KOPT-K1 (cell line): ENCODE data around the gene PDE4D.

Experiments
- H3K27ac ChIP-seq: fragments of 200-600 bp; sonication (generic); 2 replicates; pipeline ENCODE4 v1.5.1; 2016; ENCODE audit warnings: antibody characterized with exemption, mild to moderate bottlenecking, low read depth, low read length; ENCODE audit not compliant: poor library complexity, severe bottlenecking
- H3K36me3 ChIP-seq: fragments of 200-600 bp; sonication (generic); 2 replicates; pipeline ENCODE4 v1.5.1; 2017; ENCODE audit warnings: antibody characterized with exemption, mild to moderate bottlenecking, low read length, moderate library complexity; ENCODE audit not compliant: insufficient read depth
- H3K9me3 ChIP-seq: fragments of 200-600 bp; sonication (generic); 2 replicates; pipeline ENCODE4 v1.5.1; 2017; ENCODE audit warnings: antibody characterized with exemption, low read length, mild to moderate bottlenecking; ENCODE audit not compliant: insufficient read depth, poor library complexity, severe bottlenecking

Gene PDE4D

DNA sequence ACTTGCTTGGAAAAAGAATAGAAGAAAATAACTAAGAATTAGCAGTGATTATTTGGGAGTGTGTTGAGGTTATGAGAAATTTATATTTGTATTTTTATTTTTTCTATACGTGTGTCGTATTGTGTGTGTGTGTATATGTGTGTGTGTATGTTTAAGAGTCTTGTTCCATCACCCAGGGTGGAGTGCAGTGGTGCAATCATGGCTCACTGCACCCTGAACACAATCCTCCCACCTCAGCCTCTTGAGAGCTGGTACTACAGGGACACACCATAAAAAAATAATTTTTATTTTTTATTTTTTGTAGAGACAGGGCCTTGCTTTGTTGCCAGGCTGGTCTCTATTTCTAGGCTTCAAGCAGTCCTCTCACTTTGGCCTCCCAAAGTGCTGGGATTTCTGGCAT lies 643.8 kb downstream of the PDE4D start:
- Histone ChIP-seq H3K9me3 (no peaks in the 10 kb centered on the region), H3K36me3 (no peaks in the 10 kb centered on the region), H3K27ac (no peak overlapping the region)

DNA sequence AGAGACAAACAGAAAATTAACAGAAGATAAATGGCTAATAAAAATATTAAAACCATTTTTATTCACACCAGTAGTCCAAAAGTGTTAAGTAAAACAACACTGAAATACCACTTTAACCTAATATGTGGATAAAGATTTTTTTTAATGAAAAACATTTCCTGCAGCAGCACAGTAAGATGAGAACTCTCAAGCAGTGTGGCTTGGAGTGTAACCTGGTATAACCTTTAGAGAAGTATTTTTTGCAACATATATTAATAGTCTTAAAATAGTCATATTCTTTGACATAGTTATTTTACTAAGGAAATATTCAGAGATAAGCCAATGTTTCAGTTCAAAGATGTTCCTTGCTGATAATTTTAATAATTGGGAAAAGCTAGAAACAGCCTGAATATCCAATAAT lies 644.4 kb downstream of the PDE4D start:
- no peak overlapping the region for H3K27ac ChIP-seq
- no peaks in the 10 kb centered on the region for H3K9me3 ChIP-seq
- H3K36me3 ChIP-seq = no peaks in the 10 kb centered on the region

DNA sequence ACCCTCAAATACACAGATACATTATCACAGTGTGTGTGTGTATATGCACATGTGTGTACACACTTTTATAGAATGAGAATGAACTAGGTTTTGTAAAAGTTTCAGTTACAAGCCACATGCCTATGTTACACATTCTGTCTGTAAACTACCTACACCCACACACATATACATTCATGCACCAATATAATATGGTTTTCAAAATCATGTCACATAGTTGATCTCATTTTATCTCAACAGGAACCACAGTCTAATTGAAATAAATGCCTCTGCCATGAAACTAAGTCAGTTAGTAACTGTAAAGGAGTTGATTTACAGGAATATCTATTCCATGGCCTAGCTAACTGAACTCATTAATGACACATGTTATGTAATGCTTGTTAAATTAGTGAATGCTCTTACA lies 646.6 kb downstream of the PDE4D start:
- Histone ChIP-seq H3K9me3 (no peaks in the 10 kb centered on the region), H3K27ac (no peak overlapping the region), H3K36me3 (no peaks in the 10 kb centered on the region)

DNA sequence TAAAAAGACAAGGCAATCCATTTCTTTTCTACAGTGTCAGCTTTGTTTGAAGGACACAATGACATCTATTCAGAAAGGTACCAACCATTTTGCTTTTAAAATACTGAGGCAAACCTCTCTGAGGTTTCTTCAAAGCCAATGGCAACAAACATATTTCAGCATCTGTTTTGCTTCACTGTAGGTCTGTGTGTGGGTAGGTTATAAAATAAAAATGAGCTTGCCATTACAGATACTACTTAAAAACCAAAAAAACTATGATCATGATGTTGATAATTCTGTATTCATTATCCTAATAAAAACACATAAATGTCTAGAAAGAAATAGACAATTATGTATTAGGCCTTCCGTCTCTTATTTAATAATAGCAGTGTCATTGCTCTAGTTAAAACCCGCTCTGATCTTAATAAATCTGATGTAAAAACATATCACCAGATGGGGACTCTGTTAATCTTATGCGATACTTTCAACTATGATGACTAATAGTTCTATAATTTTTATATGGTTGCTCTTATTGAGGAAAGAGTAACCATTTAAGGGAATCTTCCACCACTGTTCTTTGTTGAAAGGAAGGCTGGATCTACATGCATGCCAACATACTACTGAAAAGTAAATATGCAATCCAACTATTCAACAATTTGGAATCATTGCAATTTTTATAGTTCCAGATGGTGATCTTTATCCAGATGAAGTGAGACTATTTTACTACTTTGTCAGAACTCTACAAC lies 647.2 kb downstream of the PDE4D start:
- Histone ChIP-seq H3K9me3 (no peaks in the 10 kb centered on the region), H3K27ac (no peak overlapping the region), H3K36me3 (no peaks in the 10 kb centered on the region)

DNA sequence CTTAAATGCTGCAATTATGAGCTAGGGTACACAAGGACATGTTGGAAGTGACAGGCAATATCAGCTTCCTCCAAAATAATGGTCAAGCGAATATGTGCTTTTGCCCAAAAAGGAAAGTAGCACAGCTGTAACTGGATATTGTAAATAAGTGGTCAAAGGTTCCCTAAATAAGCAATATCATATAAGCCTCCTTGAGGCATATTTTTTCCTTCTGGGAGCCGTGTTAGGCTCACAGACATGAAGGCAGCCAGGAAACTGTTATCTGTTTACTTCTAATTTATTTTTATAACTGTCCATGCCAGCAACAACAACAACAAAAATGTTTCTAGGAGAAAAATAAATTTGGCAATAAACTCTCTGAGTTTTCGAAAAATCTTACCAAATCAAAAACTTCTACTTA lies 648.3 kb downstream of the PDE4D start:
- no peak overlapping the region for H3K27ac ChIP-seq

DNA sequence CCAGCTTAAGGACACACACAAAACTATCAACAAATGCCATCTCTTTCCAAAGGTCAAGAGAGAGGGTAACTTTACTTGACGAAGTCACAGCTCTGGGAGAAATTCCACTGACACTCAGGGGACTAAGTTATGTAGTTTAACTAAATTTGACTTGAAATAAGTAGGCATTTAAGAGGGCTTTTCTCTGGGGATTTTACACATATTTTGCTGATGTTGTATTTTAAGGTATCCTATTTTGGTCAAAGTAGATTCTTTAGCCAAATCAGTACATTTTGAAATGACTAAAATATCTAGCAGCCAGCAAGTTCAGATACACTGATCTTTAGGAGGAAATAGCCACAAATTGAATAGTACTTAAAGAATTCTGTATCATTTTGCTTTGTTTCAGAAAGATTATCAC lies 652.0 kb downstream of the PDE4D start:
- H3K27ac ChIP-seq = no peak overlapping the region

More for the DNA sequence above, 648.3 kb downstream of the PDE4D start:
- H3K9me3 ChIP-seq = no peaks in the 10 kb centered on the region
- H3K36me3 ChIP-seq = no peaks in the 10 kb centered on the region

DNA sequence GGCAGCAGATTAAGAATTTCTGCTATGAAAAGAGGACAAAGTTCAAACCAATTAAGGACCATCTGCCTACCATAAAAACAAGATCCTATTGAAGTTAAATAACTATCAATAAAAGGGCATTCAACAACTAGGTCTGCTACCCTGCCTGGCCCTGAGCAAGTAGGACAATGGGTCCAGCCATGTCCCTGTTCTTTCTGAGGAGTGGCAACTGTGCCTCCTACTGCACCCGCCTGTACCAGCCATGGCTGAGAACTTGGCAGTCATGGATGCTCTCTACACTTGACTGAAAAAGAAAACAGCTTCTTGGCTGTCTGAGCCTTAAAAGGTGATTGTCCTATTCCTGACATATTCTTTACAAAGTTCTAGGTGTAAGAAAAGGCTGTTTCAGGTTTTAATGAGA lies 652.4 kb downstream of the PDE4D start:
- Histone ChIP-seq H3K27ac (no peak overlapping the region), H3K36me3 (no peaks in the 10 kb centered on the region), H3K9me3 (no peaks in the 10 kb centered on the region)

More for the DNA sequence above, 652.0 kb downstream of the PDE4D start:
- no peaks in the 10 kb centered on the region for H3K36me3 ChIP-seq
- no peaks in the 10 kb centered on the region for H3K9me3 ChIP-seq

DNA sequence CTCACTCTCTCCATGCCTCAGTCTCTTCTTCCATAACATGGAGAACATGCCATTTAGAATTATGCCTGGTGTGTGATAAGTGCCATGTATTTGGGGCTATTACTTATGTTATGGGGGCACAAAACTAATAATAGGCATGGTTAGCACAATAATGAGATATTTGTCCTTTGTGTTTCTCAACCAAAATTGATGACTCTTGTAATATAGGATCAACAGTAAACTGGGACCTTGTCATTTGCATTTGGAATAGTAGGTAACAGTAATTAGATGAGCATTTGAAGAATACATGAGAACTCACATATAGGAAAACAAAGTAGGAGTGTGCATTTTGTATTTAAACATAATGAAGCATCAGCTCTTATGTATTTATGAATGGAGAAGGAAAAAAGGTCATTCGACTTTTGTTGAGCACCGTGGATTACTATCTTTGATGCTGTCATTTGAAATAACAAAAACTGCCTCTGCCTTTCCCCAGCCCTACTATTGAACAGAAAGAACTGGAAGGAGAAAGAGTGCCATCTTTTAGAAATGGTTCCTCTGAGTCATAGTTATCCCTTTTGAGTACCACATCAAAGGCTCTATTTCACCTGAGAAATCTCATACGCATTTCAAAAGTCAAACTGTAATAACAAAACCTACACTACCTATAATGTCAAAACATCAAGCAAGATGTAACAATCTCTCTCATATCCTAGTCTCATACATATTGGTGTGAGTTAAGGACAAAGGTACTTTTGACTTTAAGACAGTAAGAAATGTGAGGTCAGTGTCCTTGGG lies 655.2 kb downstream of the PDE4D start:
- Histone ChIP-seq H3K36me3 (no peaks in the 10 kb centered on the region), H3K27ac (no peak overlapping the region), H3K9me3 (no peaks in the 10 kb centered on the region)

DNA sequence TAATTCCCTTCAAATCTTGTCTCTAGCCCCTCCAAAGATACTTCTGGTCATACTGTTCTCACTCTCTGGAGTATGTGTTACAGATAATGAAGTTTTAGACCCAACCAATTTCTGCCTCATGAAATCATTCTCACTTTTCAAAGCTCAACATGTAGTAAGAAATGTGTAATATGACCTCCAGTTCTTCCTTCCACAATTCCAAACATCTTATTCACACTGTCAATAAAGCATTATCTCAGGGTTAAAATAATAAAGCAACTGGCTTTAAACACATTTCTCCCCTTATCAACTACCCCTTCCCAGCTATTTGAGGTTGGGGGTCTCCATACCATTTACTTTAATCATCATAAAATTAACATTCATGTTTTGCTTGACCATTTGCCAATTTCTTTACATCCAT lies 656.5 kb downstream of the PDE4D start:
- H3K9me3 ChIP-seq = no peaks in the 10 kb centered on the region
- no peaks in the 10 kb centered on the region for H3K36me3 ChIP-seq
- H3K27ac ChIP-seq = no peak overlapping the region

DNA sequence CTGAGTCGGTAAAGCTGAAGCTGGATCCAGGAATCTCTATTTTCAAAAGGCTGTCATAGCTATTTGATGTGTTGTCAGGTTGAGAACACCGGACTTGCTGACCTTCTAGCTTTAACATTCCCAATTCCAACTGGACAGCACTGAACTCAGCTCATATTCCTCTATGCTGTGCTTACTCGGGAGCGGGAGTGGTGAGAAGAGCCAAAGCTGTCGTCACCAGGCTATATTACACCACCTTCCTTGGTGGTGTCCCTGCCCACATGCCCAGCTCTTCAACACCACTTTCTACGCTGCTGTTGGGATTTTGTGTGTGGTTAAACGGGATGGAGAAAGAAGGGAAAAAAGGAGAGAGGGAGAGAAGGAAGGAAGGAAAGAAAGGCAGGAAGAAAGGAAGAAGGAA lies 657.1 kb downstream of the PDE4D start:
- Histone ChIP-seq H3K36me3 (no peaks in the 10 kb centered on the region), H3K27ac (no peak overlapping the region), H3K9me3 (no peaks in the 10 kb centered on the region)

DNA sequence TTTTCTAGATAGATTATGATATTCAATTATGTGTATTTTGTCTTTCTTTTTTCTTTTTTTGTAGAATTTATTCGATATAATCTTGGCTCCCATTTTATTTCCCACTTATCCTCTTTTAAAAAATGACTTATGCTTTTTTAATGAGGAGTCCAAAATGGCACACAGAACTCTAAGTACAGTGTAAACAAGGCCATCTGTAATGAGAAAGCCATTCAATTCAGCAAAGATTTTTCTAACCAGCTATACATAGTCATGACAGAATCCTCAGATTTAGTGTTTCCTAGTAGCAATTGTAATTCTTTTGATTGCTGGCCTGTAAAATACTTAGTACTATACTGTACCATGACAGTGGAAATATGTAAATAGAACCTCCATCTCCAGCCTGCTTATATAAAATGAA lies 659.3 kb downstream of the PDE4D start:
- no peaks in the 10 kb centered on the region for H3K36me3 ChIP-seq

DNA sequence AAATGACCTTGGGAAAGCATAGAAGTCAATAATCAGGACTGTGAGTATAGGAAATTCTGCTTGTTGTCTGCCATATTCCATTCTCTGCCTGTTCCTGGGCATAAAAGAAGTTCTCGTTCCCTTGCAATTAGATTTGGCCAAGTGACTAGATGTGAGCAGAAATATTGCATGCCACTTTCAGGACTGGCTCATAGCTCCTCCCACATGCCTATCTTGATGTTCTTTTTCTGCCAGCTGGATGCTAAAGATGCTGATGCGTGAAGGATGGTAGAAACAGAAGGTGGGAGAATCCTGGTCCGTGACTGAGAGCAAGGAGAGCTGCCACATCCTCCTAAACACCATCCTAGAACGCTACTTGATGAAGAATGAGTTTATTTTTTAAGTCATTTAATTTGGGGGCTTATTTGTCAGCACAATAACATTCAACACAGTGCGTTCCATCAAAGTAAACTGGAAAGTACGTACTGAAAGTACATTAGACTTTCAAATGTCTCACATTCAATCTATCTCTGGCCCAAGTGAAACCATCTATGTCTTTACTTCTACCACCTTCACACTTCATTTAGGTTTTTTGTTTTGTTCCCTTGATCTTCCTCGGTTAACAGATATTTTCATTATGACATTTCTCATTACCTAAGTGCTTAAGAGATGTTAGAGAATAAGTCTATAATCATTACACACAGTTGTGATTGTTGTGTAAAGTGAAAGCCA lies 662.1 kb downstream of the PDE4D start:
- H3K9me3 ChIP-seq = no peaks in the 10 kb centered on the region
- no peaks in the 10 kb centered on the region for H3K36me3 ChIP-seq
- H3K27ac ChIP-seq = no peak overlapping the region

More for the DNA sequence above, 659.3 kb downstream of the PDE4D start:
- H3K27ac ChIP-seq = no peak overlapping the region
- no peaks in the 10 kb centered on the region for H3K9me3 ChIP-seq

DNA sequence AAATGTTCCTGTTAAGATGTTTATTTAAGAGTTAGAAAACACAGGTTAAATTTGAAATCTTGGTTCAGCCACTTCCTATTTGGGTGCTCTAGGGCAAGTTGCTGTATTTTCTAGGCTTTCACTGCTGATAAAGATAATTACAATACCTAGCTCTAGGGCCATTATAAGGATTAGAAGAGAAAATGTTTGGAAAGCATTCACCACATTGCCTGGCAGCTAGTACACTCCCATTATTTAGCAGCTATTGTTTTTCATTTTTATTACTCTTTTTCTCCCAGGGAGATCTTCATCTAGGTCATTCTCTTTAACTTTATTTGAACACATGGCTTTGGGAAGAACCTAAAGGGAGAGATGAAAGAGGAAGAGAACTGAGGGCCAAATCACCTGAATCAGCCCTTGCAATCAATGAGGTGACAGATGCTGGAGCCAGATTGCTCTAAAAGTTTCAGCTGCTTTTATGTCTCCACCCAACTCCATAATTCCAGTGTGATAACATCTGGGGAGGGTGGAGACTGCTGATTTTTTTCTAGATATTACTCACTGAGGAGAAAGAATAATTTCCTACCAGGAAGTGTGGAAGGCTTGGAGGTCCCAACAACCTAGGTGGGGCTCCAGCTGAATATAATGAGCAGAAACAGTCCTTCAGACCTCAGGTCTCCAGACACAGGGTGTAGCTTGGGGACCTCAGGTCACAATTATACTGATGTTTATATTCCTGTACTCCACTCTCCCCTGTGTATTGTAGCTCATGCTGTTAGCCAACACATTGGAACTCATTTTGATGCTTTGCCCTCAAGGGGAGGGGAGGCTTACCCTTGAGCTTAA lies 670.6 kb downstream of the PDE4D start:
- Histone ChIP-seq H3K9me3 (peaks cover 6% of the 10 kb centered on the region), H3K36me3 (no peaks in the 10 kb centered on the region), H3K27ac (no peak overlapping the region)

DNA sequence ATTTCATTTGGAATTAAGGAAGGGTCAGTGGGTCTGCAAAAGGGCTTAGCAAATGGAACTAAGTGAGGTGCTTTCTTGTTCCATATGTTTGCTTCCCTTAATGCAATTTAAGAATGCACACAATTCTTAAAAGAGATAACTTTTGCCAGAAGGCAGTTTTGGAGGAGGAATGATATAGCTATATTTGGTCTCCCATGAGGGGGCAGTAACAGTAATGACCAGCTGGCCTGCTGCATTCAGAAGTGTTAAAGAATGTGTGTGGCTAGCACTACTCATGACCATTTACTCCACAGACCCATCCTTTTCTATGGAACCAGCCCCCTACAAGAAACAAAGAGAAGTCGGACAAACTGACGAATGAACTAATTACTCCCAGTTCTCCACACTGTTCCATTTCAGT lies 671.8 kb downstream of the PDE4D start:
- peaks cover 6% of the 10 kb centered on the region for H3K9me3 ChIP-seq
- no peak overlapping the region for H3K27ac ChIP-seq
- no peaks in the 10 kb centered on the region for H3K36me3 ChIP-seq
